Embryonic facial prominence (tissue), 1 donor: ENCODE data around the gene CLSTN3.

Experiments used
- DNase-seq: peaks from one replicate; pipeline ENCODE4 v3.0.0-alpha.2; 2016; ENCODE audit errors: extremely low spot score

The CLSTN3 gene

DNA sequence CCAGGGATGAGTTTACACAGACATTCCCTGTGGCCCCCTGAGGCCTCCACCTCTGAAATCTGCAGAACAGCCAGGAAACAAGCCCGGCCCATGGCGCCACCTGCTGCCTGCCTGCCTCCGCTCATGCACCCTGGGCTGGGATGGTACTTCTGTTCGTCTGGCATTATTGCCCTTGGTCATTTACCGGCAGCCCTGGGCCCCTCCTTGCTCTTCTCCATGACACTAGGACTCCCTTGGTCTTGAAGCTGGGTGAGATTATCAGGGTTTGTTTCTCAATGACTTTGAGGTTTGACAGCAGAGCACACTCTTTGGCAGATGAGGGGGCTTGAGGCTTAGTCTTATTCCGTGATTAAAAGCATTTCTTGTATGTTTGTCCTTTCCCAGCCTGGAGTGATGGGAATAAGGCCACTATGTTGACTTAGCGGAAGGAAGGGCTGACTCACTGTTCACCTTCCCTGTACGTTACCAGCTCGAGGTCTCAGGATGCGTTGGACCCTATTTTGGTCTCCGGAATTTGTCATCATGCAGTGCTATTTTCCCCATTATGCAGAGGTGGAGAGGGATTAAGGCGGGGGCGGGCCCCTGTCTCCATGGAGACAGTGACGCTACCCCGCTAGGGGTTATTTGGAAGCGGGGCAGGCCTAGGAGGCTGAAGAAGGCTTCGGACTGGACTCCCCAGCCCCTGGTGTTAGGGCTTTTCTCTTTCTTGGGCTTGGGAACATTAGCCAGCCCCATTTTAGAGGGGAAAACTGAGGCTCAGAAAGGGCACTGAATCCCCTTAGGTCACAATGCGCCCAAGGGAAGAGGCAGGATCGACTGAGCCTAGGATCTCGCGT, 58.6 kb downstream of the CLSTN3 start:
- peak; percentile 25 for DNase-seq

DNA sequence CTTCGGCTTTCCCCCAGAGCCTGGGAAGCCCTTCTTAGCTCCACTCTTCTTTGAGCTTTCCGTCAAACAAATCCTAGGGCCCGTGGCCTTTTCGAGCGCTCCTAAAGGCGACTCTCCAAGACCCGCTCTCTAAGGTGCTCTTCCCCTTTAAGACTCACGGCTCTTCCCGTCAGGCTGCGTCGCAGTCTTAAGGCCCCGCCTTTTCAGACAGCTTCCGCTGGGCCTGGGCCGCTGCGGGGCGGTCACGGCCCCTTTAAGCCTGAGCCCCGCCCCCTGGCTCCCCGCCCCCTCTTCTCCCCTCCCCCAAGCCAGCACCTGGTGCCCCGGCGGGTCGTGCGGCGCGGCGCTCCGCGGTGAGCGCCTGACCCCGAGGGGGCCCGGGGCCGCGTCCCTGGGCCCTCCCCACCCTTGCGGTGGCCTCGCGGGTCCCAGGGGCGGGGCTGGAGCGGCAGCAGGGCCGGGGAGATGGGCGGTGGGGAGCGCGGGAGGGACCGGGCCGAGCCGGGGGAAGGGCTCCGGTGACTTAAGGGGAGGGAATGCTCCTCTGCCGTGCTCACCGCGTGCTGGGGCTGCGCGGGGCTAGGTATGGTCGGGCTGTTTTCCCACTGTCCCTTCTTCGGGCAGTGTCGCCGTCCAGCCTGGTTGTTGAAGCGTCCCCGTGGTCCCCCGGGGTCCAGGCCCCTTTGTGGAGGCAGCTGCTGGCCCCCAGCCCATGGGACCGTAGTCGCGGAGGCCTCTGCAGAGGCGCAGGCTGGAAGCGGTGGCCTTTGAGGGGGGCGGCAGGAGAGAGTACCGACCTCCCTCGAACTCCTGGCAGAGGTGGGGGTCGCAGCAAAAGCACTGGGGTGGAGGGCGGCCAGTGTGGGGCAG, 59.5 kb downstream of the CLSTN3 start, which contains the start of gene PEX5:
Gene PEX5 (plus strand): TSS at position 289 of the 870 bp plus-strand sequence. CDS start 692 bp downstream, outside the sequence.
- peak; percentile 84 for DNase-seq

- DNase-seq: no peak
Observed at GRCh38 chr12:7190268-7191055, 60.3 kb downstream of the CLSTN3 start.

DNA sequence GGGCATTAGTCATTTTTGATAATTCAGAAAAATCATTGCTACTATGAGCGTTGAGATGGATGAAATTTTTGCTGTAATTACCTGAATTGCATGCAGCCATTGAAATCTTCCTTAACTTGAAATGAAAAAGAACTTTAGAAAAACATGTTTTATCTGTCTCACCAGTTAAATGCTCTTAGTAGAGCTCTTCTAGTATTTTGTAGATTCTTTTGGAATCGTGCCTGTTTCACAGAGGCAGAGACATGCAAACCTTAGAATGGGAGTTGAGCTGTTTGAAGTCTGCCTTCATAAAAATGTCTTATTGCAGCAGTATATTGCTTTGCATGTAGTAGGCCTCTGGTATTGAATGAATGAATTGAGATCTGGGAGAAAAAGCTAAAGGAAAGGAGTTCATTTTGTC, 63.5 kb downstream of the CLSTN3 start:
- no peak for DNase-seq

- DNase-seq: no peak
Observed at GRCh38 chr12:7197841-7198240, 67.7 kb downstream of the CLSTN3 start.

GRCh38 chr12:7203109-7203508, 72.9 kb downstream of the CLSTN3 start:
- DNase-seq: no peak

GRCh38 chr12:7205091-7205490, 74.9 kb downstream of the CLSTN3 start:
- DNase-seq: no peak

- no peak for DNase-seq
Observed at GRCh38 chr12:7206691-7207090, 76.5 kb downstream of the CLSTN3 start.

GRCh38 chr12:7207866-7208625, 77.9 kb downstream of the CLSTN3 start:
- no peak for DNase-seq
